ENCODE measurements around the gene CCDC83.

DNA sequence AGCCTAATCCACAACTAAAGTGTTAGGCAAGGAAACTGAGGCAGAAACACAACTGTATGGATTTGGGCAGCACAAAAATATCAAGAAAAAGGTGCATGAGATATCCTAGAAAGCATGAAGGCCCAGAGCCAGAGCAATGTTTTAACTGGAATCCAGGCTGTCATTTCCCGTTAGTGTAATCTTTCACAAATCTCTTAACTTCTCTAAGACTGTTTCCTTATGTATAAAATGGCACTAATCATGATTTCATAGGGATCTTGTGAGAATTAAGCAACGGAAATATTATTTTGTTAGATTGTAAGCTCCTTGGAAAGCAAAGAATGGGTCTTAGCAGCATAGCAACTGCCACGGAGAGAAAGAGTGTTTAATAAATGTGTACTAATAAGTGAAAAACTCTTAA lies 29.6 kb upstream of the CCDC83 start:
- TF ChIP-seq ZSCAN29 (IDR thresholded peaks at IDR 0.05): no peak
- TF ChIP-seq POLR2AphosphoS5 (IDR thresholded peaks at IDR 0.05; ENCODE audit: control insufficient read depth, insufficient read depth, low read depth, low read length): no peak
- no peak for TF ChIP-seq FOXA1 (IDR thresholded peaks at IDR 0.05; ENCODE audit: borderline replicate concordance)
- no peak for TF ChIP-seq HDGF (IDR thresholded peaks at IDR 0.05)
- TF ChIP-seq, protein P1, sequence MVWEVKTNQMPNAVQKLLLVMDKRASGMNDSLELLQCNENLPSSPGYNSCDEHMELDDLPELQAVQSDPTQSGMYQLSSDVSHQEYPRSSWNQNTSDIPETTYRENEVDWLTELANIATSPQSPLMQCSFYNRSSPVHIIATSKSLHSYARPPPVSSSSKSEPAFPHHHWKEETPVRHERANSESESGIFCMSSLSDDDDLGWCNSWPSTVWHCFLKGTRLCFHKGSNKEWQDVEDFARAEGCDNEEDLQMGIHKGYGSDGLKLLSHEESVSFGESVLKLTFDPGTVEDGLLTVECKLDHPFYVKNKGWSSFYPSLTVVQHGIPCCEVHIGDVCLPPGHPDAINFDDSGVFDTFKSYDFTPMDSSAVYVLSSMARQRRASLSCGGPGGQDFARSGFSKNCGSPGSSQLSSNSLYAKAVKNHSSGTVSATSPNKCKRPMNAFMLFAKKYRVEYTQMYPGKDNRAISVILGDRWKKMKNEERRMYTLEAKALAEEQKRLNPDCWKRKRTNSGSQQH (CRISPR knock-in tag; IDR thresholded peaks at IDR 0.05): no peak

Data from K562 (cell line).